Pancreas (tissue), 10 donors: ENCODE data around the gene GPR146. TPM values are rescaled to one million over a fixed set of nuclear protein-coding genes. Genes with fewer than 3 reads are reported as not detected.

Experiments used
- ATAC-seq, 4 donors: fragments of 200-7000 bp; cut with Tn5 transposase; one replicate each; pipeline versions ENCODE4 v1.8.0 to v1.9.1; 2020; ENCODE audit warnings: mild to moderate bottlenecking in 4 of 4, moderate library complexity in 4 of 4
- DNase-seq, 6 donors: peaks; one replicate each; pipeline ENCODE4 v3.0.0-alpha.2; 2020
- FAIRE-seq: peaks from 2 replicates; lab custom pipeline; 2012; peaks lifted over from hg19 to GRCh38; lab: Jason Lieb, UNC
- H3K27ac ChIP-seq, 4 donors: fragments of 200-600 bp; sonication (generic); 1 replicate in 3 of 4; 2 replicates in 1 of 4; pipeline versions ENCODE4 v1.5.0 to v1.8.0; 2020
- H3K27me3 ChIP-seq, 4 donors: fragments of 200-600 bp; one replicate each; pipeline ENCODE4 v1.8.0; 2021
- H3K36me3 ChIP-seq, 3 donors: fragments of 200-600 bp; sonication (generic) in 1 of 3; one replicate each; pipeline versions ENCODE4 v1.5.0 to v1.8.0; 2020 to 2021
- H3K4me1 ChIP-seq, 3 donors: fragments of 200-600 bp; one replicate each; pipeline ENCODE4 v1.8.0; 2021
- H3K4me3 ChIP-seq, 4 donors: fragments of 200-600 bp; sonication (generic) in 2 of 4; one replicate each; pipeline versions ENCODE4 v1.5.0 to v1.8.0; 2020 to 2021
- H3K9me3 ChIP-seq, 4 donors: fragments of 200-600 bp; one replicate each; pipeline ENCODE4 v1.8.0; 2021
- CTCF ChIP-seq, 4 donors: fragments of 200-600 bp; sonication (generic) in 3 of 4; IDR thresholded peaks; one replicate each; pipeline versions ENCODE4 v1.5.0 to v1.8.0; 2021; ENCODE audit warnings: antibody characterized with exemption in 4 of 4
- WGBS, 2 donors: extraction: QIAGEN DNeasy Blood & Tissue Kit; methylation state at CpG; one replicate each; pipeline ENCODE4 v1.1.7; 2013; 5-methylcytosine and 5-hydroxymethylcytosine counted together
- intact Hi-C, 3 donors: fragments of 100-400 bp; cut with DNase I; formaldehyde crosslinking; loops; one replicate each; pipeline versions ENCODE4 v1.11.1 to v1.14.2; 2022
- polyA plus RNA-seq, 2 donors: library from polyadenylated mRNA; stranded (reverse); fragments of 200-250 nt; gene quantifications; one replicate each; pipeline ENCODE4 v1.2.3, GENCODE V29; 2013
- total RNA-seq, 6 donors: library from RNA; stranded (reverse); fragmentation: NEBNext Ultra II Directional in 4 of 6; extraction: Animal tissue kit (Norgen Biotek cat#: 25700) in 4 of 6; gene quantifications; one replicate each; pipeline versions ENCODE4 v1.2.1 to v1.2.4, GENCODE V29; 2021 to 2023
- donor health status: healthy with polysubstance abuse.
- donor health status: DM: no; HTN: no; CAD: no; lungs with moderate emphysema.
- donor health status: DM: no; HTN: no; CAD: no.
- donor health status: control.
- donor health status: control.
- donor health status: Bipolar disorder and iron deficiency.
- donor health status: DM: yes; HTN: yes; CAD: no.
- donor health status: DM: no; HTN: no; CAD: no.
- donor health status: DM: no; HTN: no; CAD: no.
- donor health status: DM: yes; HTN: yes; CAD: no.

GPR146 gene
- total and polyA plus RNA-seq, 8 donors: 3.4 to 6.5 (median 4.1) TPM

- Histone ChIP-seq H3K36me3 (no peaks in the 10 kb centered on the region), H3K4me3 (no peak overlapping the region), H3K4me1 (peaks cover 6 to 21% (median 16%) of the 10 kb centered on the region in 3 donors), H3K27ac (peak overlapping the region; percentile 84 to 91 (median 89)), H3K27me3 (no peaks in the 10 kb centered on the region), H3K9me3 (no peaks in the 10 kb centered on the region)
- 95 to 97% methylated on average over 33 of the region's 33 CpGs for WGBS, 2 donors
- no peak for TF ChIP-seq CTCF (IDR thresholded peaks at IDR 0.05)
- DNase-seq (peak in 2 of 6 donors; percentile 48 to 72), ATAC-seq (no peak), FAIRE-seq (no peak)
- intact Hi-C loops: no loop called here
These were observed 14.5 kb upstream of the GPR146 start for GRCh38 chr7:1029637-1030443.

- no peaks in the 10 kb centered on the region for H3K36me3 ChIP-seq
- no peak overlapping the region for H3K27ac ChIP-seq
- no peaks in the 10 kb centered on the region for H3K9me3 ChIP-seq
- FAIRE-seq (no peak), ATAC-seq (no peak), DNase-seq (peak in 2 of 6 donors; percentile 31 to 63)
- H3K4me3 ChIP-seq: no peak overlapping the region
- H3K27me3 ChIP-seq: no peaks in the 10 kb centered on the region
- H3K4me1 ChIP-seq: peaks cover 6 to 18% (median 9%) of the 10 kb centered on the region in 3 donors
- intact Hi-C loops: no loop called here
- WGBS, 2 donors: 85 to 86% methylated on average over 12 of the region's 12 CpGs
- TF ChIP-seq CTCF (IDR thresholded peaks at IDR 0.05): no peak
These were observed 13.8 kb upstream of the GPR146 start for GRCh38 chr7:1030444-1031070.

- intact Hi-C loops: no loop called here
- Histone ChIP-seq H3K4me3 (no peak overlapping the region), H3K4me1 (peaks cover 6 to 7% (median 7%) of the 10 kb centered on the region in 3 donors), H3K27me3 (no peaks in the 10 kb centered on the region), H3K9me3 (no peaks in the 10 kb centered on the region), H3K27ac (no peak overlapping the region), H3K36me3 (no peaks in the 10 kb centered on the region)
- ATAC-seq: no peak
- FAIRE-seq: no peak
- WGBS, 2 donors: 94% methylated on average over 27 to 29 of the region's 33 CpGs
- peak in 2 of 6 donors; percentile 17 to 54 for DNase-seq
- TF ChIP-seq CTCF (IDR thresholded peaks at IDR 0.05): no peak
These were observed 12.5 kb upstream of the GPR146 start for GRCh38 chr7:1031716-1032455.

GRCh38 chr7:1032536-1033181 lies 11.7 kb upstream of the GPR146 start:
- DNase-seq (peak in 2 of 6 donors; percentile 19 to 49), FAIRE-seq (no peak), ATAC-seq (no peak)
- TF ChIP-seq CTCF (IDR thresholded peaks at IDR 0.05): no peak
- no peaks in the 10 kb centered on the region for H3K36me3 ChIP-seq
- H3K27me3 ChIP-seq: no peaks in the 10 kb centered on the region
- H3K9me3 ChIP-seq: no peaks in the 10 kb centered on the region
- H3K4me3 ChIP-seq: no peak overlapping the region
- H3K4me1 ChIP-seq: peaks cover 6 to 7% (median 6%) of the 10 kb centered on the region in 3 donors
- no peak overlapping the region for H3K27ac ChIP-seq
- 92 to 95% methylated on average over 20 to 25 of the region's 25 CpGs for WGBS, 2 donors
- intact Hi-C loops: no loop called here
